Stimulated activated naive B cell treated with anti-CD40 and anti-IgM and Interleukin-4, amounts not matched to agents 10 μg/mL and 1 μg/mL and 100 μg/mL, for 72 hours (primary cell): ENCODE data around the gene CLPTM1.
"Not testable (repeated sequence)": the region's sequence is repeated elsewhere in the genome, so short reads cannot be mapped to it uniquely, and the experiment has no call there.

ENCODE experiments used
- ATAC-seq, 2 donors: fragments of 150-1000 bp; cut with Tn5 transposase; replicated peaks; 2 replicates each; pipeline ENCODE4 v1.10.0; 2021; ENCODE audit warnings: moderate library complexity in 1 of 2
- DNase-seq: peaks from one replicate; pipeline ENCODE4 v3.0.0; 2021
- H3K27ac Mint-ChIP-seq: one replicate; pipeline ENCODE4 v1.8.0; 2022; ENCODE audit warnings: mild to moderate bottlenecking, mixed read lengths
- H3K27me3 Mint-ChIP-seq, 2 donors: one replicate each; pipeline ENCODE4 v1.8.0; 2022; ENCODE audit warnings: mixed read lengths in 2 of 2
- H3K36me3 Mint-ChIP-seq, 2 donors: one replicate each; pipeline ENCODE4 v1.8.0; 2022; ENCODE audit warnings: mixed read lengths in 2 of 2, mild to moderate bottlenecking in 1 of 2
- H3K4me1 Mint-ChIP-seq, 2 donors: one replicate each; pipeline ENCODE4 v1.8.0; 2022; ENCODE audit warnings: mixed read lengths in 2 of 2, mild to moderate bottlenecking in 1 of 2
- H3K4me3 Mint-ChIP-seq, 2 donors: one replicate each; pipeline ENCODE4 v1.8.0; 2022; ENCODE audit warnings: mild to moderate bottlenecking in 2 of 2, mixed read lengths in 2 of 2, moderate library complexity in 1 of 2
- H3K9me3 Mint-ChIP-seq, 2 donors: one replicate each; pipeline ENCODE4 v1.8.0; 2022; ENCODE audit warnings: mixed read lengths in 2 of 2, mild to moderate bottlenecking in 1 of 2

CLPTM1 gene

GRCh38 chr19:44925114-44925891 lies 29.9 kb upstream of the CLPTM1 start:
- no peak for DNase-seq
- no peak overlapping the region for H3K27ac Mint-ChIP-seq
- no peaks in the 10 kb centered on the region for H3K36me3 Mint-ChIP-seq
- H3K4me1 Mint-ChIP-seq: peaks cover 8 to 15% of the 10 kb centered on the region in 2 donors
- no peak for ATAC-seq
- no peaks in the 10 kb centered on the region for H3K9me3 Mint-ChIP-seq
- no peak overlapping the region for H3K4me3 Mint-ChIP-seq
- peaks cover 19 to 45% of the 10 kb centered on the region in 2 donors for H3K27me3 Mint-ChIP-seq

- H3K27ac Mint-ChIP-seq: peak overlapping the region; percentile 92
- peak; percentile 29 to 43 for ATAC-seq
- H3K36me3 Mint-ChIP-seq, H3K9me3 Mint-ChIP-seq, DNase-seq: not testable (repeated sequence)
- H3K4me3 Mint-ChIP-seq: peak overlapping the region; percentile 79 to 83
- peaks cover 8 to 15% of the 10 kb centered on the region in 2 donors for H3K4me1 Mint-ChIP-seq
- peaks cover 19 to 45% of the 10 kb centered on the region in 2 donors for H3K27me3 Mint-ChIP-seq
Observed at GRCh38 chr19:44926245-44927077, 28.7 kb upstream of the CLPTM1 start.

GRCh38 chr19:44927746-44928145 lies 27.4 kb upstream of the CLPTM1 start:
- no peak overlapping the region for H3K4me3 Mint-ChIP-seq
- DNase-seq (no peak), ATAC-seq (no peak)
- H3K36me3 Mint-ChIP-seq: no peaks in the 10 kb centered on the region
- H3K27me3 Mint-ChIP-seq: peaks cover 19 to 45% of the 10 kb centered on the region in 2 donors
- H3K9me3 Mint-ChIP-seq: no peaks in the 10 kb centered on the region
- H3K27ac Mint-ChIP-seq: no peak overlapping the region
- peaks cover 8 to 15% of the 10 kb centered on the region in 2 donors for H3K4me1 Mint-ChIP-seq

GRCh38 chr19:44930088-44930487 lies 25.1 kb upstream of the CLPTM1 start:
- Mint-ChIP-seq H3K4me1 (peaks cover 8 to 15% of the 10 kb centered on the region in 2 donors), H3K36me3 (no peaks in the 10 kb centered on the region), H3K4me3 (no peak overlapping the region), H3K27me3 (peaks cover 18 to 34% of the 10 kb centered on the region in 2 donors), H3K9me3 (no peaks in the 10 kb centered on the region), H3K27ac (no peak overlapping the region)
- DNase-seq (no peak), ATAC-seq (no peak)

GRCh38 chr19:44931541-44931940 lies 23.6 kb upstream of the CLPTM1 start:
- ATAC-seq (no peak), DNase-seq (no peak)
- Mint-ChIP-seq H3K36me3 (no peaks in the 10 kb centered on the region), H3K27ac (no peak overlapping the region), H3K27me3 (peaks cover 6 to 19% of the 10 kb centered on the region in 2 donors), H3K9me3 (no peaks in the 10 kb centered on the region), H3K4me3 (no peak overlapping the region), H3K4me1 (peaks cover 6 to 9% of the 10 kb centered on the region in 2 donors)

GRCh38 chr19:44939668-44940067 lies 15.5 kb upstream of the CLPTM1 start:
- H3K27ac Mint-ChIP-seq: no peak overlapping the region
- ATAC-seq (no peak), DNase-seq (no peak)
- peaks cover 0 to 5% of the 10 kb centered on the region in 2 donors for H3K36me3 Mint-ChIP-seq
- no peaks in the 10 kb centered on the region for H3K27me3 Mint-ChIP-seq
- peaks cover 13 to 20% of the 10 kb centered on the region in 2 donors for H3K4me1 Mint-ChIP-seq
- no peaks in the 10 kb centered on the region for H3K9me3 Mint-ChIP-seq
- no peak overlapping the region for H3K4me3 Mint-ChIP-seq

- H3K4me1 Mint-ChIP-seq: peaks cover 15 to 31% of the 10 kb centered on the region in 2 donors
- H3K9me3 Mint-ChIP-seq: no peaks in the 10 kb centered on the region
- DNase-seq: no peak
- no peak for ATAC-seq
- no peak within 1 kb of the TSS for H3K27ac Mint-ChIP-seq
- no peak within 1 kb of the TSS for H3K4me3 Mint-ChIP-seq
- H3K36me3 Mint-ChIP-seq: peaks cover 0 to 5% of the 10 kb centered on the region in 2 donors
- no peaks in the 10 kb centered on the region for H3K27me3 Mint-ChIP-seq
Observed at GRCh38 chr19:44942067-44942571, 13.1 kb upstream of the CLPTM1 start, which contains the start of gene APOC4. Gene APOC4 (plus strand): TSS chr19:44942237. CDS start chr19:44942278, 41 bp downstream.

GRCh38 chr19:44943801-44944249 lies 11.4 kb upstream of the CLPTM1 start:
- ATAC-seq (peak; percentile 97), DNase-seq (peak; percentile 72)
- H3K4me3 Mint-ChIP-seq: peak overlapping the region; percentile 41 to 64
- H3K9me3 Mint-ChIP-seq: no peaks in the 10 kb centered on the region
- no peaks in the 10 kb centered on the region for H3K27me3 Mint-ChIP-seq
- peaks cover 15 to 36% of the 10 kb centered on the region in 2 donors for H3K4me1 Mint-ChIP-seq
- H3K27ac Mint-ChIP-seq: peak overlapping the region; percentile 97
- H3K36me3 Mint-ChIP-seq: peaks cover 0 to 9% of the 10 kb centered on the region in 2 donors

GRCh38 chr19:44947041-44947581 lies 8.1 kb upstream of the CLPTM1 start:
- Mint-ChIP-seq H3K27ac (peak overlapping the region; percentile 70), H3K4me1 (peaks cover 16 to 40% of the 10 kb centered on the region in 2 donors), H3K27me3 (no peaks in the 10 kb centered on the region), H3K36me3 (peaks cover 0 to 9% of the 10 kb centered on the region in 2 donors), H3K9me3 (no peaks in the 10 kb centered on the region), H3K4me3 (no peak overlapping the region)
- DNase-seq (no peak), ATAC-seq (no peak)

GRCh38 chr19:44948237-44948636 lies 6.9 kb upstream of the CLPTM1 start:
- Mint-ChIP-seq H3K36me3 (peaks cover 0 to 9% of the 10 kb centered on the region in 2 donors), H3K4me1 (peaks cover 12 to 35% of the 10 kb centered on the region in 2 donors), H3K27me3 (no peaks in the 10 kb centered on the region), H3K4me3 (no peak overlapping the region), H3K27ac (peak overlapping the region; percentile 52), H3K9me3 (no peaks in the 10 kb centered on the region)
- DNase-seq (no peak), ATAC-seq (no peak)

GRCh38 chr19:44948763-44949374 lies 6.3 kb upstream of the CLPTM1 start:
- H3K4me1 Mint-ChIP-seq: peaks cover 11 to 34% of the 10 kb centered on the region in 2 donors
- DNase-seq: no peak
- peaks cover 0 to 6% of the 10 kb centered on the region in 2 donors for H3K36me3 Mint-ChIP-seq
- H3K27ac Mint-ChIP-seq: peak overlapping the region; percentile 52
- H3K9me3 Mint-ChIP-seq: no peaks in the 10 kb centered on the region
- no peak for ATAC-seq
- H3K27me3 Mint-ChIP-seq: no peaks in the 10 kb centered on the region
- no peak overlapping the region for H3K4me3 Mint-ChIP-seq

- Mint-ChIP-seq H3K4me3 (no peak overlapping the region), H3K4me1 (peaks cover 5 to 34% of the 10 kb centered on the region in 2 donors), H3K9me3 (no peaks in the 10 kb centered on the region), H3K36me3 (peaks cover 0 to 4% of the 10 kb centered on the region in 2 donors), H3K27me3 (no peaks in the 10 kb centered on the region), H3K27ac (no peak overlapping the region)
- DNase-seq (no peak), ATAC-seq (no peak)
Observed at GRCh38 chr19:44949550-44949949, 5.6 kb upstream of the CLPTM1 start.

- ATAC-seq (no peak), DNase-seq (peak; percentile 34)
- Mint-ChIP-seq H3K27me3 (no peaks in the 10 kb centered on the region), H3K9me3 (no peaks in the 10 kb centered on the region), H3K27ac (peak overlapping the region; percentile 47), H3K36me3 (peaks cover 0 to 4% of the 10 kb centered on the region in 2 donors), H3K4me1 (peaks cover 12 to 31% of the 10 kb centered on the region in 2 donors), H3K4me3 (no peak overlapping the region)
Observed at GRCh38 chr19:44951179-44952159, 3.7 kb upstream of the CLPTM1 start.
